Measurements from ENCODE around the gene PCDHB9. TPM values are rescaled to one million over a fixed set of nuclear protein-coding genes. Genes with fewer than 3 reads are reported as not detected.
"Not testable (repeated sequence)": the region's sequence is repeated elsewhere in the genome, so short reads cannot be mapped to it uniquely, and the experiment has no call there.

Gene PCDHB9
- total RNA-seq (2014; rRNA removed; shearing (Covaris generic); ENCODE audit: low replicate concordance): 1.1 and 1.6 TPM in 2 replicates

DNA sequence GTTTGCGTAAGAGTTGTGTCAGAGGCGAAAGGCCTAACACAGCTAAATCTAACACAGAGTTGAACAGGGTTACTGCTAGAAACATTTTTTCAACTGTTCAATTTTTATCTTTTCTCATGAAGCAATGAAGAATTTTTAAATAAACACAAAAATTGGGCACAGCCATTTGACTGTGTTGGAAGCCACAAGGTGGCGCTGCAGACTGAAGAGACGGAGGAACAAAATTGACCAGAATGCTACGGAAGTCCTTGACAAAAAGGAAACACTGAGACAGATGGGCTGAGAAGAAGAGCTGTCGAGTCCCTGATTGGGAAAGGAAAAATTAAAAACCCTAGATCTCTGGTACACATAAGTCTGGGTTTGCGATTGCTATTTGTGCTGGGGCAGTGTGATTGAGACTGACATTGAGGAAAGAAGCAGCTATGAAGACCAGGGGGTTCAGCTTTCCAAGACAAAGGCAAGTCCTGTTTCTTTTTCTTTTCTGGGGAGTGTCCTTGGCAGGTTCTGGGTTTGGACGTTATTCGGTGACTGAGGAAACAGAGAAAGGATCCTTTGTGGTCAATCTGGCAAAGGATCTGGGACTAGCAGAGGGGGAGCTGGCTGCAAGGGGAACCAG, at the start of gene PCDHB9:
Gene PCDHB9 (plus strand): TSS at position 265 of the 616 bp plus-strand sequence. CDS start 158 bp downstream, at position 423.
- in situ Hi-C loops (cut with HindIII; ENCODE audit: low pct_unique_long_range_greater_than_20kb, low sequenced_read_pairs): no loop called here
- peak; percentile 5 for DNase-seq (ENCODE audit: low read depth)

- DNase-seq (ENCODE audit: low read depth); in situ Hi-C loops (cut with HindIII; ENCODE audit: low pct_unique_long_range_greater_than_20kb, low sequenced_read_pairs): not testable (repeated sequence)
Observed at GRCh38 chr5:141137346-141137745, 49.6 kb upstream of the PCDHB9 start.

- in situ Hi-C loops (cut with HindIII; ENCODE audit: low pct_unique_long_range_greater_than_20kb, low sequenced_read_pairs): no loop called here
- no peak for DNase-seq (ENCODE audit: low read depth)
Observed at GRCh38 chr5:141149812-141150211, 37.1 kb upstream of the PCDHB9 start, which contains the start of gene PCDHB6. Gene PCDHB6 (plus strand): TSS chr5:141150057. CDS start chr5:141150258, 201 bp downstream.

DNA sequence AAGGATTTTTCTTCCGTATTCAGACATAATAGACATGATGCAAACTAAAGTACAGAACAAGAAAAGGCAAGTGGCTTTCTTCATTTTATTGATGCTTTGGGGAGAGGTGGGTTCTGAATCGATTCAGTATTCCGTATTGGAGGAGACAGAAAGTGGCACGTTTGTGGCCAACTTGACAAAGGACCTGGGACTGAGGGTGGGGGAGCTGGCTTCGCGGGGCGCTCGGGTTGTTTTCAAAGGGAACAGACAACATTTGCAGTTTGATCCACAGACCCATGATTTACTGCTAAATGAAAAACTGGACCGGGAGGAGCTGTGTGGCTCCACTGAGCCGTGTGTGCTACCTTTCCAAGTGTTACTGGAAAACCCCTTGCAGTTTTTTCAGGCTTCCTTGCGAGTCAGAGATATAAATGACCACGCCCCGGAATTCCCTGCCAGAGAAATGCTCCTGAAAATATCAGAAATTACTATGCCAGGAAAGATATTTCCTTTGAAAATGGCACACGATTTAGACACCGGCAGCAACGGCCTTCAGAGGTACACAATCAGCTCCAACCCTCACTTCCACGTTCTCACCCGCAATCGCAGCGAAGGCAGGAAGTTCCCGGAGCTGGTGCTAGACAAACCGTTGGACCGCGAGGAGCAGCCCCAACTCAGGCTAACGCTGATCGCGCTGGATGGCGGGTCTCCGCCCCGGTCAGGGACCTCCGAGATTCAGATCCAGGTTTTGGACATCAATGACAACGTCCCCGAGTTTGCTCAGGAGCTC, 36.6 kb upstream of the PCDHB9 start:
- in situ Hi-C loops (cut with HindIII; ENCODE audit: low pct_unique_long_range_greater_than_20kb, low sequenced_read_pairs): no loop called here
- no peak for DNase-seq (ENCODE audit: low read depth)

DNA sequence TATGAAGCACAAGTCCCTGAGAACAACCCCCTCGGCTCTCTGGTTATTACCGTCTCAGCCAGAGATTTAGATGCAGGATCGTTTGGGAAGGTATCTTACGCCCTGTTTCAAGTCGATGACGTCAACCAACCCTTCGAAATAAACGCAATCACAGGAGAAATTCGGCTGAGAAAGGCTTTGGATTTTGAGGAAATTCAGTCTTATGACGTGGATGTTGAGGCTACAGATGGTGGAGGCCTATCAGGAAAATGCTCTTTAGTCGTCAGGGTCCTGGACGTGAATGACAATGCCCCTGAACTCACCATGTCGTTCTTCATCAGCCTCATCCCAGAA, 36.0 kb upstream of the PCDHB9 start:
- DNase-seq (ENCODE audit: low read depth): no peak
- in situ Hi-C loops (cut with HindIII; ENCODE audit: low pct_unique_long_range_greater_than_20kb, low sequenced_read_pairs): no loop called here

GRCh38 chr5:141151632-141152031, 35.3 kb upstream of the PCDHB9 start:
- DNase-seq (ENCODE audit: low read depth); in situ Hi-C loops (cut with HindIII; ENCODE audit: low pct_unique_long_range_greater_than_20kb, low sequenced_read_pairs): not testable (repeated sequence)

GRCh38 chr5:141152096-141152495, 34.9 kb upstream of the PCDHB9 start:
- in situ Hi-C loops (cut with HindIII; ENCODE audit: low pct_unique_long_range_greater_than_20kb, low sequenced_read_pairs); DNase-seq (ENCODE audit: low read depth): not testable (repeated sequence)

GRCh38 chr5:141155540-141156374, 31.2 kb upstream of the PCDHB9 start:
- no peak for DNase-seq (ENCODE audit: low read depth)
- in situ Hi-C loops (cut with HindIII; ENCODE audit: low pct_unique_long_range_greater_than_20kb, low sequenced_read_pairs): no loop called here

GRCh38 chr5:141157356-141157755, 29.6 kb upstream of the PCDHB9 start:
- DNase-seq (ENCODE audit: low read depth); in situ Hi-C loops (cut with HindIII; ENCODE audit: low pct_unique_long_range_greater_than_20kb, low sequenced_read_pairs): not testable (repeated sequence)

DNA sequence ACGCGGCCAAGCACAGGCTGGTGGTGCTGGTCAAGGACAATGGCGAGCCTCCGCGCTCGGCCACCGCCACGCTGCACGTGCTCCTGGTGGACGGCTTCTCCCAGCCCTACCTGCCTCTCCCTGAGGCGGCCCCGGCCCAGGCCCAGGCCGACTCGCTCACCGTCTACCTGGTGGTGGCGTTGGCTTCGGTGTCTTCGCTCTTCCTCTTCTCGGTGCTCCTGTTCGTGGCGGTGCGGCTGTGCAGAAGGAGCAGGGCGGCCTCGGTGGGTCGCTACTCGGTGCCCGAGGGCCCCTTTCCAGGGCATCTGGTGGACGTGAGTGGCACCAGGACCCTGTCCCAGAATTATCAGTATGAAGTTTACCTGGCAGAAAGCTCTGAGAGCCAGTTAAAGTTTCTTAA, 29.1 kb upstream of the PCDHB9 start:
- in situ Hi-C loops (cut with HindIII; ENCODE audit: low pct_unique_long_range_greater_than_20kb, low sequenced_read_pairs); DNase-seq (ENCODE audit: low read depth): not testable (repeated sequence)

DNA sequence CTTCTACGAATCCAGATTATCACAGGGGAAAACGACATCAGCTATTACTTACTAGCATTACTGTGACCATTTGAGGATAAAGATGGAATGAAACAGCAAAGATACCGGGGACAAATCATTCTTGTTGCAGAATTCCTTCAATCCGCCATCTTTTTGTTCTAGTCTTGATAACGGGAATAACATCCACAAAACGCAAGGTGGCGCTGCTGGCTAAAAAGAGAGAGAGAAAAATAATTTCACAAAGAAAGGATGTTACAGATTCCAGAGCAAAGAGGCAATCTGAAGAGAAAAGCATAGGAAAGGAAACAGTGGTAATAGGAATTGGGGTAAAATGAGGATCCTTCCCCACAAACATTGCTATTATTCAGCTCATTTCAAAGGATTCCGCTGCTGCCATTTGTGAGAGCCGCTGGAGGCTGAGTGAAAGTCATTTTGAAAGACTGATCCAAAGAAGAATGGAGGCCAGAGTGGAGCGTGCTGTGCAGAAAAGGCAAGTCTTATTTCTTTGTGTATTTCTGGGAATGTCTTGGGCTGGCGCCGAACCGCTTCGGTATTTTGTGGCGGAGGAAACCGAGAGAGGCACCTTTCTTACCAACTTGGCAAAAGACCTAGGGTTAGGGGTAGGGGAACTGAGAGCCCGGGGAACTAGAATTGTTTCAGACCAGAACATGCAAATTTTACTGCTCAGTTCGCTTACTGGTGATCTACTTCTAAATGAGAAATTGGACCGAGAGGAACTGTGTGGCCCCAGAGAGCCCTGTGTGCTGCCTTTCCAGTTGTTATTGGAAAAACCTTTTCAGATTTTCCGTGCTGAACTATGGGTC, 14.4 kb upstream of the PCDHB9 start, which contains the start of gene PCDHB7:
Gene PCDHB7 (plus strand): TSS at position 264 of the 824 bp plus-strand sequence. CDS start 192 bp downstream, at position 456.
- in situ Hi-C loops (cut with HindIII; ENCODE audit: low pct_unique_long_range_greater_than_20kb, low sequenced_read_pairs): no loop called here
- DNase-seq (ENCODE audit: low read depth): peak; percentile 35

DNA sequence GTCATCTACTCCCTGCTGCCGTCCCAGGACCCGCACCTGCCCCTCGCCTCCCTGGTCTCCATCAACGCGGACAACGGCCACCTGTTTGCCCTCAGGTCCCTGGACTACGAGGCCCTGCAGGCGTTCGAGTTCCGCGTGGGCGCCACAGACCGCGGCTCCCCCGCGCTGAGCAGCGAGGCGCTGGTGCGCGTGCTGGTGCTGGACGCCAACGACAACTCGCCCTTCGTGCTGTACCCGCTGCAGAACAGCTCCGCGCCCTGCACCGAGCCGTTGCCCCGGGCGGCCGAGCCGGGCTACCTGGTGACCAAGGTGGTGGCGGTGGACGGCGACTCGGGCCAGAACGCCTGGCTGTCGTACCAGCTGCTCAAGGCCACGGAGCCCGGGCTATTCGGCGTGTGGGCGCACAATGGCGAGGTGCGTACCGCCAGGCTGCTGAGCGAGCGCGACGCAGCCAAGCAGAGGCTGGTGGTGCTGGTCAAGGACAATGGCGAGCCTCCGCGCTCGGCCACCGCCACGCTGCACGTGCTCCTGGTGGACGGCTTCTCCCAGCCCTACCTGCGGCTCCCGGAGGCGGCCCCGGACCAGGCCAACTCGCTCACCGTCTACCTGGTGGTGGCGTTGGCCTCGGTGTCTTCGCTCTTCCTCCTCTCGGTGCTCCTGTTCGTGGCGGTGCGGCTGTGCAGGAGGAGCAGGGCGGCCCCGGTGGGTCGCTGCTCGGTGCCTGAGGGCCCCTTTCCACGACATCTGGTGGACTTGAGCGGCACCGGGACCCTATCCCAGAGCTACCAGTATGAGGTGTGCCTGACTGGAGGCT, 12.5 kb upstream of the PCDHB9 start:
- in situ Hi-C loops (cut with HindIII; ENCODE audit: low pct_unique_long_range_greater_than_20kb, low sequenced_read_pairs); DNase-seq (ENCODE audit: low read depth): not testable (repeated sequence)

GRCh38 chr5:141175933-141176332, 11.0 kb upstream of the PCDHB9 start:
- in situ Hi-C loops (cut with HindIII; ENCODE audit: low pct_unique_long_range_greater_than_20kb, low sequenced_read_pairs): no loop called here
- no peak for DNase-seq (ENCODE audit: low read depth)

DNA sequence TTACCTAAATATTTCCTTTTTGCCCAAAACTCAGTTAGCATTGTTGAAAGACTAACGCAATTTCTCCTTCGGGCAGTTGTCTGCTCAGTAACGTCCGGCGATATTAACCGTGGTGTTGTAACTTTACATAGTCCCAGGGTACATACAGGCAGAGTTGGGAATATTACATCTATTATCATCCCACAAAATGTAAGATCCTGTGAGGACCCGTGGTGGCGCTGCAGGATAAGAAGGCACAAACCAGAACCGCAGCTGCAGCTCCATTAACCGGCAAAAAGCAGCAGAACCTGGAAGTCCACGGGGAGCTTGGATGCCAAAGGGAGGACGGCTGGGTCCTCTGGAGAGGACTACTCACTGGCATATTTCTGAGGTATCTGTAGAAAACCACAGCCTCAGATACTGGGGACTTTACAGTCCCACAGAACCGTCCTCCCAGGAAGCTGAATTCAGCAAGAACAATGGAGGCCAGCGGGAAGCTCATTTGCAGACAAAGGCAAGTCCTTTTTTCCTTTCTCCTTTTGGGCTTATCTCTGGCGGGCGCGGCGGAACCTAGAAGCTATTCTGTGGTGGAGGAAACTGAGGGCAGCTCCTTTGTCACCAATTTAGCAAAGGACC, 9.3 kb upstream of the PCDHB9 start, which contains the start of gene PCDHB8:
Gene PCDHB8 (plus strand): TSS at position 214 of the 615 bp plus-strand sequence. CDS start 245 bp downstream, at position 459.
- peak; percentile 6 for DNase-seq (ENCODE audit: low read depth)
- in situ Hi-C loops (cut with HindIII; ENCODE audit: low pct_unique_long_range_greater_than_20kb, low sequenced_read_pairs): not testable (repeated sequence)

- in situ Hi-C loops (cut with HindIII; ENCODE audit: low pct_unique_long_range_greater_than_20kb, low sequenced_read_pairs); DNase-seq (ENCODE audit: low read depth): not testable (repeated sequence)
Observed at GRCh38 chr5:141179371-141179770, 7.6 kb upstream of the PCDHB9 start.

GRCh38 chr5:141179876-141180275, 7.1 kb upstream of the PCDHB9 start:
- DNase-seq (ENCODE audit: low read depth); in situ Hi-C loops (cut with HindIII; ENCODE audit: low pct_unique_long_range_greater_than_20kb, low sequenced_read_pairs): not testable (repeated sequence)
